KOPT-K1 (cell line): ENCODE data around the gene PCGF3.
"Not testable (repeated sequence)": the region's sequence is repeated elsewhere in the genome, so short reads cannot be mapped to it uniquely, and the experiment has no call there.

ENCODE experiments used
- H3K27ac ChIP-seq: fragments of 200-600 bp; sonication (generic); 2 replicates; pipeline ENCODE4 v1.5.1; 2016; ENCODE audit warnings: antibody characterized with exemption, mild to moderate bottlenecking, low read depth, low read length; ENCODE audit not compliant: poor library complexity, severe bottlenecking
- H3K36me3 ChIP-seq: fragments of 200-600 bp; sonication (generic); 2 replicates; pipeline ENCODE4 v1.5.1; 2017; ENCODE audit warnings: antibody characterized with exemption, mild to moderate bottlenecking, low read length, moderate library complexity; ENCODE audit not compliant: insufficient read depth
- H3K9me3 ChIP-seq: fragments of 200-600 bp; sonication (generic); 2 replicates; pipeline ENCODE4 v1.5.1; 2017; ENCODE audit warnings: antibody characterized with exemption, low read length, mild to moderate bottlenecking; ENCODE audit not compliant: insufficient read depth, poor library complexity, severe bottlenecking

Gene PCGF3

DNA sequence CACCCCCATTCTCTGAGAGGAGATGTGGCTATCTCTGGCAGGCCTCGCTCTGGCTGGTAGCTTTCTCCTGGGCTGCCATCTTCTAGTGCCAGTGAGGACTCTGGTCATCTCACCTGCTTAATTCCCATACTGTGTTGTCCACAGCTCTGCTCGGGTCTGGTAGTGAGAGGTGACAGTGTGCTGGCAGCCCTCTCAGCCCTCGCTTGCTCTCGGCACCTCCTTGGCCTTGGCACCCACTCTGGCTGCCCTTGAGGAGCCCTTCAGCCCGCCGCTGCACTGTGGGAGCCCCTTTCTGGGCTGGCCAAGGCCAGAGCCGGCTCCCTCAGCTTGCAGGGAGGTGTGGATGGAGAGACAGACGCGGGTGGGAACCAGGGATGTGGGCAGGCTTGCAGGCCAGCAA lies 67.6 kb downstream of the PCGF3 start:
- no peaks in the 10 kb centered on the region for H3K9me3 ChIP-seq
- H3K36me3 ChIP-seq, result peaks cover 98% of the 10 kb centered on the region
- no peak overlapping the region for H3K27ac ChIP-seq

DNA sequence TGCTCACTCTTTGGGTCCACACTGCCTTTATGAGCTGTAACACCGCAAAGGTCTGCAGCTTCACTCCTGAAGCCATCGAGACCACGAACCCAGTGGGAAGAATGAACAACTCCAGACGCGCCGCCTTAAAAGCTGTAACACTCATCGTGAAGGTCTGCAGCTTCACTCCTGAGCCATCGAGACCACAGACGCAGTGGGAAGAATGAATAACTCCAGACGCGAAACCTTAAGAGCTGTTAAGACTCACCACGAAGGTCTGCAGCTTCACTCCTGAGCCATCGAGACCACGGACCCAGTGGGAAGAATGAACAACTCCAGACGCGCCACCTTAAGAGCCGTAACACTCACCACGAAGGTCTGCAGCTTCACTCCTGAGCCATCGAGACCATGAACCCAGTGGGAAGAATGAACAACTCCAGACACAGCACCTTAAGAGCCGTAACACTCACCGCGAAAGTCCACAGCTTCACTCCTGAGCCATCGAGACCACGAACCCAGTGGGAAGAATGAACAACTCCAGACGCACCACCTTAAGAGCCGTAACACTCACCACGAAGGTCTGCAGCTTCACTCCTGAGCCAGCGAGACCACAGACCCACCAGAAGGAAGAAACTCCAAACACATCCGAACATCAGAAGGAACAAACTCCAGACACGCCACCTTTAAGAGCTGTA lies 68.9 kb downstream of the PCGF3 start:
- H3K9me3 ChIP-seq, H3K27ac ChIP-seq: not testable (repeated sequence)
- peaks cover 98% of the 10 kb centered on the region for H3K36me3 ChIP-seq

DNA sequence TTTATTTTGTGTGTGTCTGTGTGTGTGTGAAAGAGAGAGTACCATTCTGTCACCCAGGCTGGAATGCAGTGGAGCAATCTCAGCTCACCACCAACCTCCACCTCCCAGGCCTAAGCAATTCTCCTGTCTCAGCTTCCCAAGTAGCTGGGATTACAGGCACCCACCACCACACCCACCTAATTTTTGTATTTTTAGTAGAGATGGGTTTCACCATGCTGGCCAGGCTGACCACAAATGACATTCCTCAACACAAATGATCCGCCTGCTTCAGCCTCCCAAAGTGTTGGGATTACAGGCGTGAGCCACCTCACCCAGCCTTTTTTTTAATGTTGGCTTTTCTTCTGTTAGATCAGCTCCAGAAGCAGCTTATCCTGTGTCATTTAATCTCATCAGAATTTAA lies 69.9 kb downstream of the PCGF3 start:
- peaks cover 98% of the 10 kb centered on the region for H3K36me3 ChIP-seq
- not testable (repeated sequence) for H3K9me3 ChIP-seq

DNA sequence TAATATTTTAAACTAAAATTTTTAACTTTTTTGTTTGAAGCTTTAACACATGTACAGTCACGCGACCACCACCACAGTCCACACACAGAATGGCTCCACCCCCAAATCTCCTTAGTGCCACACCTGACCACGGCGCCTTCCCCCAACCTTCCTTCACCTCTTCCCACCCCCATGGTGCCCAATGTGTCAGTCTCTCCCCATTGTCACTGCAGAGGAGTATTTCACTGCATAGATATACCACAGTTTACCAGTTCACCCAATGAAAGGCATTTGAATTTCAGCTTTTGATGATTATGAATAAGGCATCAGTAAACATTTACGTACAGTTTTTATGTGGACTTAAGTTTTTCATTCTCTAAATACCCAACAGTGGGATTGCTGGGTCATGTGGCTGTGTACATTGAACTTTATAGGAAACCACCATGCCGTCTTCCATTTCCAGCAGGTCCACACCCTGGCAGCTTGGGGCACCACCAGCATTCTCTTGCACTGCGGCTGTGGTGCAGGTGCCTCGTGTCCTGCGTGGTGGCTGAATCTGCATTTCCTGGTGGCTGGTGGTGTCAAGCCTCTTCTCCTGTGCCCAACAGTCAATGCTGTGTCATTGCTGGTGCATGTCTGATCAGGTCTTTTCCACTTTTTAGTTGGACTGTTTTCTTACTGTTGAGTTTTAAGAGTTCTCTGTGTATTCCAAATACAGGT lies 71.3 kb downstream of the PCGF3 start:
- Histone ChIP-seq H3K9me3 (no peaks in the 10 kb centered on the region), H3K27ac (no peak overlapping the region), H3K36me3 (peaks cover 85% of the 10 kb centered on the region)

More for the DNA sequence above, 69.9 kb downstream of the PCGF3 start:
- H3K27ac ChIP-seq, result not testable (repeated sequence)

DNA sequence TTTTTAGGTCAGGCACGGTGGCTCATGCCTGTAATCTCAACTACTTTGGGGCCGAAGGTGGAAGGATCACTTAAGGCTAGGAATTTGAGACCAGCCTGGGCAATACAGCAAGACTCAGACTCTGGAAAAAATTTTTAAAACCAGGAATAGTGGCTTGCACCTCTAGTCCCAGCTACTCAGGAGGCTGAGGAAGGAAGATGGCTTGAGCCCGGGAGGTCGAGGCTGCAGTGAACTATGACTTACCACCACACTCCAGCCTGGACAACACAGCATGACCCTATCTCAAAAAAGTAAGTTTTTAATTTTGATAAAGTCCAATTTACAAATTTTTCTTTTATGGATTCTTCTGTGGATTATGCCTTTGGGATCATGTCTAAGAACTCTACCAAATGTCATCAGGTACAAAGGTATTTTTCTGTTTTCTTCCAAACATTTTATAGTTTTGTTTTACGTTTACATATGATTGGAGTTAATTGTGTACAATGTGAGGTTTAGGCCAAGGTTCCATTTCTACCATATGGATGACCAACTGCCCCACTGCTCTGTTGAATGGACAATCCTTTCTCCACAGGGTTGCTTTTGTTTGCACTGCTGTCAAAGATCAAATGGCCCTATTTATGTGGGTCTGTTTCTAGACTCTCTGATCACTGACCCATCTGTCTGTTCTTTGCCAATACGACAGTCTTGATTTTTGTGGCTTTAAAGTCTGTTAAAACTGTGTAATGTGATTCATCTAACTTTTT lies 72.1 kb downstream of the PCGF3 start:
- no peak overlapping the region for H3K27ac ChIP-seq
- no peaks in the 10 kb centered on the region for H3K9me3 ChIP-seq
- H3K36me3 ChIP-seq, result peaks cover 78% of the 10 kb centered on the region

DNA sequence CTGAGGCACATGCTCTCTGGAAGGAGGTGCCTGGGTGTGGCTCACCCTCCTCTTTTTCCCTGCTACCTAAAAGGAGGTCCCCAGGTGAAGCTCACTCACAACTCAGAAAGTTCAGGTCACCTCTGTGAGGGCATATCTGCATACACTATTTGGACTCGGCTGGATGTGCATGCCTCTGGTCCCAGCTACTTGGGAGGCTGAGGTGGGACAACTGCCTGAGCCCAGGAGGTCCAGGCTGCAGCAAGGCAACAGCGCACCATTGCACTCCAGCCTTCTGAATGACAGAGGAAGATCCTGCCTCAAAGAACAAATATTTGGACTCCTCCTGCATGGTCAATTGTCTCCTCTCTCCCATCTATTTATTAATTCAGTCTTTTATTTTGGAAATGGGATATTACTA lies 73.9 kb downstream of the PCGF3 start:
- no peaks in the 10 kb centered on the region for H3K9me3 ChIP-seq
- peaks cover 59% of the 10 kb centered on the region for H3K36me3 ChIP-seq
- H3K27ac ChIP-seq, result no peak overlapping the region

DNA sequence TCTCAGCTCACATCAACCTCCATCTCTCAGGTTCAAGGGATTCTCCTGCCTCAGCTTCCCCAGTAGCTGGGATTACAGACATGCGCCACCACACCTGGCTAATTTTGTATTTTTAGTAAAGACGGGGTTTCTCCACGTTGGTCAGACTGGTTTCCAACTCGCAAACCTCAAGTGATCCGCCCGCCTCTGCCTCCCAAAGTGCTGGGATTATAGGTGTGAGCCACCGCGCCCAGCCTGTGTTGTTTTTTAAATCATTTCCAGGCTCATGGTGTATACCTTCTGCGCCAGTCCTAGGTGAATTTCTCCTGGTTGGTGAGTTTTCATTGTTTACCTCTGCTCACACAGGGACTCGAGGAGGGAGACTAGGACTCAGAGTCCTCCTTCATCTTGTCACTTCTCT lies 74.6 kb downstream of the PCGF3 start:
- Histone ChIP-seq H3K27ac (peak overlapping the region; percentile 93), H3K36me3 (peaks cover 52% of the 10 kb centered on the region)
- H3K9me3 ChIP-seq, result not testable (repeated sequence)

DNA sequence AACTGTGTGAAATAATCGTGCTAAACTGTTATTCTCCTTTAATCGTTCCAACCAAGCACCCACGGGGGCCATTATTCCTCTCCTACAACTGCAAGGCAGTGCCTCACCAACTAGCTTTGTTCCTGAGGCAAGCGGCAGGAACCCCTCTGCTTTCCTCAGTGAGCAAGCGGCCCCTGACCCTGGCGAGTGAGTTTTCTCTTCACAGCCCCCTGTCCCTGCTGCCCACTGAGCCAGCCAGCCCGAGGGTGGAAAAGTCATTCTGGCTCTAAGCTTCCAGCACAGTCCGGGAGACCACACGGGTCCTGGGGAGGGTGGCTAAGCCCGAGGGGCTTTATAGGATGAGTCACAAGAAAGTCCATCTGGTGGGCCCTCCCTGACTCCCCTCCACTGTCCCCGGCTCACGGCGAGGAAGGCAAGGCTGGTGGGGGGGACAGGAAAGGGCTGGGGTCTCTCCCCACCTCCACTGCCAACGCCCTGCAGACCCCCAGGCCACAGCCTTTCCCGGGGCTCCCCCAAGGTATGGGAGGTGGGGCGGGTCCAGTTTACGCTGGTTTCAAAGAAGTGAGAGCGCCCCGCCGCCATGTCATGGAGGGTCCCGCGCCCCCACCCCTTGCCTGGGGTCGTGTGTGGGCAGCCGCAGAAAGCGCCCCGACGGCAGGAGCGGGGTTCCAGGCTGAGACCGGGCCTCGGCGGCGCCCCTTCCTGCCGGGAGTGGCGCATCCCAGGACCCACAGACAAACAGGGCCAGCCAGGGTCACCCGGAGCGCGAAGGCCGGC lies 75.3 kb downstream of the PCGF3 start:
- Histone ChIP-seq H3K27ac (peak overlapping the region; percentile 93), H3K9me3 (no peaks in the 10 kb centered on the region), H3K36me3 (peaks cover 46% of the 10 kb centered on the region)

DNA sequence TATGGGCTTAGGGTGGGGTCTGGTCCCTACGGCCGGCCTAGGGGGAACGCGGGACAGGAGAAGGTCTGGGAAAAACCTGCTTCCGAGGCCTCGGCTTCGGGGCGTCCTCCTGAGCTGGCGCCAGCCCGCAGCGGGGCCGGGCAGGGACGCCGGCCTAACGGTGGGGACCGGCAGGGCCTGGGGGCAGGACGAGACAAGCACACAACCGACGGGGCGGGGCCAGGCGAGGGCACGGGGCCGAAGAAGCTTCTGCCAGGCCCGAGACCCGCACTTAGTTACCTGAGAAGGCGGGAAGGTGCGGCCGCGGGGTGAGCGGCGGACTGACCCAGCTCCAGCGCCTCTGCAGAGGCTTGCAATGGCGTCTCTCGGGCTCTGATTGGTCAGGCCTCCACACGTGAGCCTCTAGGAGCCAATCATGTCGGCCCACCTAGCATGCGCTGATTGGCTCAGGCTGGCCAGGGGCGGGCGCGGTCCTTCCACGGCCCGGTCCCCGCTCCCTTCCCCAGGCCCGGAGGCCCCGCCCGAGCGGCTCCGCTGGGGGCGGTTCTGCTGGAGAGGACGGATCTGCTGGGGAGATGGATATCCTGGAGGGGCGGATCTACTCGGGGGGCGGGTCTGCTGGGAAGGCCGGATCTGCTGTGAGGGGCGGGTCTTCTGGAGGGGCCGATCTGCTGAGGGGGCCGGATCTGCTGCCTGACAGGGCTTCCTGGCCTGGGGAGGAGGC lies 76.0 kb downstream of the PCGF3 start:
- peak overlapping the region; percentile 93 for H3K27ac ChIP-seq
- no peaks in the 10 kb centered on the region for H3K9me3 ChIP-seq
- H3K36me3 ChIP-seq, result peaks cover 38% of the 10 kb centered on the region

DNA sequence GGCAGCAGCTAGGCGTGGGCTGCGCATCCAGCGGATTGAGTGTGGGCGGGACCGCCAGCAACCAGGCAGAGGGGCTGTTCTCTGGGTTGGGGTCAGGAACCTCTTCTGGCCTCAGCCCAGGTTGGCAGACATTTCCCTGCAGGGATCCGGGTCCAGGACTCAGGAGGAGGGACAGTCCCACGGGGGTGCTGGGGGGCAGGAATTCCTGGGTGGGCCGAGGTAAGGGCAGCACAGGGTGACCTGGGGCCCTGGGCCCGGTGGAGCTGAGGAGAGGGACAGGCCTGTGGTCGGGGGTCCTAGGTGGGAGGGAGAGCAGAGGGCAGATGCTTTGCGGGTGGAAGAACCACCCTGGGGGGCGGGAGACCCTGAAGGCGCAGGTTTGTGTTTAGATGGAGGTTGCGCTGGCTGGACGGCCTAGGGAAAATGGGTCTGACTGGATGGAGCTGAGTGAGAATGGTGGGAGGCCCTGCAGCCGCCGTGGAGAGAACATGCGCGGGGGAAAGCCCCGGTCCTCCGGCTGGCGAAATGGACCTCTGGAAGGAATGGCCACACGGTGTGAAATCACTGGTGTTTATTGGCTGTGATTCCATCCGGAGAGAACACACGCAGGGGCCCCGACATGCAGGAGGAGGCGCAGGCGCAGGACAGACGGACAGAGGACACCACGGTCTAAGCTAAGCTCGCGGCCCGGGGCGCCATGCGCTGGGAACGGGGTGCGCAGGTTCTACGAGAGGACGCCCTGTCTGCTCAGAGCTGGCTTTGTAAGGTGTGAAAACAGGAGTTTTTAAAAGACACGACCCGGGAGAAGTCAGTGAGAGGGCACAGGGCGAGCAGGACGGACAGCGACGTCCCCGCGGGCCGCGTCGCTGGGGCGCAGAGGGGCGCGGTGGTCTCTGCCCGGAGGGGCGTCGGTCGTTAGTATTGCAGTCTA lies 79.0 kb downstream of the PCGF3 start:
- H3K36me3 ChIP-seq, result peaks cover 8% of the 10 kb centered on the region

DNA sequence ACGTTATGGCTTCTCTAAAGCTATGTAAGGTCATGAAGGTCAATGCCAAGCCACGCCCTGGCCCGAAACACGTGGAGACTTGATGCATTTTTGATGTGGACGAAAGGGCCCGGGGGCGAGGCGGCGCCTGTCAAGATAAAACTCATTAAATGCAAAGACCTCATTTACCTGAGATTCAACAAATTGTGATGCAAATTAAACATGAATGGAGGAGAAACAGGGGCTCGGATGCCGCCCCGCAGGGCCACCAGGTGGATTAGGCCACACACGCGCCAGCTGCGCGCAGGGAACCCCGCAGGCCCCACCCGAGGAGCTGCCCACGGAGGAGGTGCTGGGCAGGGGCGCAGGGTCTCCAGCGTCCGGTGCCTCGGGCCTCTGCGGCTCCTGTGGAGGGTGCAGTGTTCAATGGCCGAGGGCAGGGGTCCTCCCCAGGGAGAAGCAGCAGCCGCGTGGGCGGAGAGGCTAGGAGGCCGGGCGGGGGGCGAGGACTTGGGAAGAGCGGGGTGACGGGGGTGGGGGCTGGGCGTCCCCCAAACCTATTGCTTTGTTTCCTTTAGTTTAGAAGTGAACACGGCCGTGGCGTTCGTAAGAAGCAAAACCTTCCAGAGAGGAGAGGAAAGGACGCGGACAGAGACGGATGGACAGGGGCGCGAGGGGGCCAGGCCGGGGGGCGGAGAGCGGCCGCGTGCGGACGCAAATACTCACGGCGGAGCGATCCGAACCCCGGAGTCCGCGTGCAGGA lies 79.9 kb downstream of the PCGF3 start:
- H3K27ac ChIP-seq, result no peak overlapping the region
- no peaks in the 10 kb centered on the region for H3K9me3 ChIP-seq
- H3K36me3 ChIP-seq, result no peaks in the 10 kb centered on the region

More for the DNA sequence above, 79.0 kb downstream of the PCGF3 start:
- Histone ChIP-seq H3K27ac (no peak overlapping the region), H3K9me3 (no peaks in the 10 kb centered on the region)

DNA sequence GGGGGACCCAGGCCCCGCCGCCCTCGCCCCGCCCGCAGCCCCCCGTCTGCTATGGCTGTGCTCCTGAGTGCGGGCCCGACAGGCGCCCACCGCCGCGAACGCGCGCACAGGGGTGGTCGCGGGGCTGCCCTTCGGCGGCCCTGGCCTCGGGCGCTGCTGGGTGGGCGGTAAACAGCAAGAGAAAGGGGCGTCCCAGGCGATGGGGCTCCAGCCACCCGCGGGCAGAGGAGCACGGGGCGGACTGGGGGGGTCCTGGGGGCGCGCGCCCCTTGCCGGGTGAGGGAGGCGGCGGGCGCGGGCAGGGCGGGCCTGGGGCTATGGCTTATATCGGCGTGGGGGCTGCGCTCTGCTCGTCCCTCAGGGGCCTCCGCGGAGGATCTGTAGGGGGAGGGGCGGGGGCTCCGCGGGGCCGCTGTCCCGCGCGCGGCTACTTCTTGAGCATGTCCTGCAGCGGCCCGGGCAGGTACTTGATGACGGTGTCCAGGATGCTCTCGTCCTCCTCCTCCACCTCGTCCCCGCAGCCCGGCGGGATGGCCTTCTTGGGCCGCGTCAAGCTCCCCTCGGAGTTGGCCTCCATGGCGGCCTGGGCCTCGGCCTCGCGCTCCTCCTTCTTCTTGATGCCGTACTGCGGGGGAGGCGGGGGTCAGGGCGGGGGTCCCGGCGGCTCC lies 80.6 kb downstream of the PCGF3 start:
- Histone ChIP-seq H3K36me3 (no peaks in the 10 kb centered on the region), H3K9me3 (no peaks in the 10 kb centered on the region), H3K27ac (no peak overlapping the region)

DNA sequence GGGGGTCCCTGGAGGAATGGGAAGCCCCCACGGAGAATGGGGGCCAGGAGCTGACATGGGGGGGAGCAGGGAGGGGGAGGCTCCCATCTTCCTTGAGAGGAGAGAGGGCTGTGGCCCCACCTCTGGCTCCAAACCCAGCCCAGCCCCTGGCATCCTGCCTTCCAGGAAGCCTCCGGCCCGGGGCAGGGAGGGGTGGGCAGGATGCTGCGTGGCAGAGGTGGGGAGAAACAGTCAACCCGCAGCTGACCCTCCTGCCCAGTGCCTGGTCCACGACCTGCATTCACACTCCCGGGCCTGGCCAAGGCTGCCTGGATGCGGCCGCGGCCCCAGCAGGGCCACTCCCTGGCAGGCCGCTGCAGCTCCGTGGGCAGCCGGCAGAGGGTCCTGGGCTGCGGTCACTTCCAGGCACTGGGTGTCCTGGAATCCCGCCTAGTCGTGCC lies 81.2 kb downstream of the PCGF3 start:
- Histone ChIP-seq H3K9me3 (no peaks in the 10 kb centered on the region), H3K27ac (no peak overlapping the region), H3K36me3 (no peaks in the 10 kb centered on the region)
